HEK293 (cell line): ENCODE data around the gene LIMA1.

Experiments used
- ZNF202 ChIP-seq: fragments of 450-650 bp; formaldehyde crosslinking; IDR thresholded peaks from 2 replicates; pipeline ENCODE4 v1.5.1; 2016; ENCODE audit warnings: missing biosample characterization, missing genetic modification characterization, borderline replicate concordance
- TF ChIP-seq, protein P1 (sequence below): fragments of 450-650 bp; formaldehyde crosslinking; IDR thresholded peaks from 2 replicates; pipeline ENCODE4 v1.5.0; 2017; ENCODE audit warnings: missing biosample characterization, missing genetic modification characterization, borderline replicate concordance

DNA sequence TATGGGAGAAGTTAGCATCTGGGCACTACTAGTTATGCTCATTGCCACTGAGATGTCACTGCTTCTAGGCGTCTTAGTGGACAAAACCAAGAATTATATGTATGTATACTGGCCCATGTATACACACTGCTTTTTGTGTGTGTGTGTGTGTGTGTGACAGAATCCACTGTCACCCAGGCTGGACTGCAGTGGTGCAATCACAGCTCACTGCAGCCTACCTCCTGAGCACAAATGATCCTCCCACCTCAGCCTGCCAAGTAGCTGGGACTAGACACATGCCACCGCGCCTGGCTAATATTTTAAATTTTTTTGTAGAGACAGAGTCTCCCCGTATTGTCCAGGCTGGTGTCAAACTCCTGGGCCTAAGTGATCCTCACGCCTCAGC is 25.2 kb downstream of the LIMA1 start:
- TF ChIP-seq, protein P1, sequence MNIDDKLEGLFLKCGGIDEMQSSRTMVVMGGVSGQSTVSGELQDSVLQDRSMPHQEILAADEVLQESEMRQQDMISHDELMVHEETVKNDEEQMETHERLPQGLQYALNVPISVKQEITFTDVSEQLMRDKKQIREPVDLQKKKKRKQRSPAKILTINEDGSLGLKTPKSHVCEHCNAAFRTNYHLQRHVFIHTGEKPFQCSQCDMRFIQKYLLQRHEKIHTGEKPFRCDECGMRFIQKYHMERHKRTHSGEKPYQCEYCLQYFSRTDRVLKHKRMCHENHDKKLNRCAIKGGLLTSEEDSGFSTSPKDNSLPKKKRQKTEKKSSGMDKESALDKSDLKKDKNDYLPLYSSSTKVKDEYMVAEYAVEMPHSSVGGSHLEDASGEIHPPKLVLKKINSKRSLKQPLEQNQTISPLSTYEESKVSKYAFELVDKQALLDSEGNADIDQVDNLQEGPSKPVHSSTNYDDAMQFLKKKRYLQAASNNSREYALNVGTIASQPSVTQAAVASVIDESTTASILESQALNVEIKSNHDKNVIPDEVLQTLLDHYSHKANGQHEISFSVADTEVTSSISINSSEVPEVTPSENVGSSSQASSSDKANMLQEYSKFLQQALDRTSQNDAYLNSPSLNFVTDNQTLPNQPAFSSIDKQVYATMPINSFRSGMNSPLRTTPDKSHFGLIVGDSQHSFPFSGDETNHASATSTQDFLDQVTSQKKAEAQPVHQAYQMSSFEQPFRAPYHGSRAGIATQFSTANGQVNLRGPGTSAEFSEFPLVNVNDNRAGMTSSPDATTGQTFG (tag by site-specific recombination), result no peak
- TF ChIP-seq ZNF202 (tag by site-specific recombination), result no peak
